GM12865 (cell line): Measurements from ENCODE around the gene CASP6.

ENCODE experiments used
- DNase-seq: peaks from one replicate; pipeline ENCODE4 v3.0.0; 2010; ENCODE audit warnings: low read depth
- H3K4me3 ChIP-seq: 2 replicates; pipeline ENCODE4 v1.5.1; 2011; ENCODE audit warnings: mild to moderate bottlenecking, low read depth, low read length, control low read depth
- CTCF ChIP-seq: IDR thresholded peaks from 2 replicates; pipeline ENCODE4 v1.5.1; 2011; ENCODE audit warnings: low read length, control low read depth, low read depth, inconsistent platforms; ENCODE audit not compliant: insufficient read depth; ENCODE audit errors: missing control alignments

Gene CASP6

GRCh38 chr4:109702950-109703663, at the start of gene CASP6:
Gene CASP6, minus strand, starts transcription at chr4:109703445. Its CDS starts 50 bp downstream, at chr4:109703395.
- peak; percentile 73 for DNase-seq
- TF ChIP-seq CTCF: peak; percentile 74
- peak within 1 kb of the TSS; percentile 74 for H3K4me3 ChIP-seq

- no peak for TF ChIP-seq CTCF
- DNase-seq: no peak
- H3K4me3 ChIP-seq: no peak overlapping the region
Observed at GRCh38 chr4:109752525-109752924, 49.3 kb upstream of the CASP6 start.

GRCh38 chr4:109751852-109752251, 48.6 kb upstream of the CASP6 start:
- no peak for DNase-seq
- no peak overlapping the region for H3K4me3 ChIP-seq
- no peak for TF ChIP-seq CTCF

GRCh38 chr4:109750652-109751244, 47.5 kb upstream of the CASP6 start:
- DNase-seq: no peak

GRCh38 chr4:109749388-109750082, 46.3 kb upstream of the CASP6 start:
- DNase-seq: no peak
- no peak overlapping the region for H3K4me3 ChIP-seq
- TF ChIP-seq CTCF: no peak

More at GRCh38 chr4:109750652-109751244, 47.5 kb upstream of the CASP6 start:
- no peak for TF ChIP-seq CTCF
- H3K4me3 ChIP-seq: no peak overlapping the region

- no peak for TF ChIP-seq CTCF
- no peak overlapping the region for H3K4me3 ChIP-seq
- no peak for DNase-seq
Observed at GRCh38 chr4:109748114-109748513, 44.9 kb upstream of the CASP6 start.
